Measurements from ENCODE around the gene ARHGAP42.

DNA sequence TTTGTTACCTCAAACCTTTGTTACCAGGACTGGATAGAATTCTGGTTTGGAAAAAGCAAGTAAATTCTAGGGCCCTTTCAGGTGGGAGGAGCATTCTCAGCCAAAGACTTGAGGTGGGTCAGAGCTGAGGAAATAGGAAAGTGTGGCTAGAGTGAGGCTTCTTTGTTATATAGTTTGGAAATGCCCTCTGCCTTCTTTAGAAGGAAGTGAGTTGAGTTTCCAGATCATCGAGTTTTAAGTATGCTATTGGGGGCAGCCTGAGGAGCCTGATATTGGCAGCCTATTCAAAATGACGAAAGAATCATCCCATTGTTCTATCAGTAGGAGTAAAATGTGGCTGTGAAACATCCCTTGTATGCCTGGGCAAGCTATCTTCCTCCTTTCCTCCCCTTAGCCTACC is 134.1 kb downstream of the ARHGAP42 start:
- TF ChIP-seq POLR2A (IDR thresholded peaks at IDR 0.05; ENCODE audit: low read depth, low read length): no peak
- no peak for TF ChIP-seq PAX5 (IDR thresholded peaks at IDR 0.05; ENCODE audit: insufficient read depth, low read length, severe bottlenecking)
- TF ChIP-seq TAF1 (IDR thresholded peaks at IDR 0.05; ENCODE audit: low read depth, low read length): no peak
- TF ChIP-seq POLR2AphosphoS5 (IDR thresholded peaks at IDR 0.05; ENCODE audit: low read depth, low read length): no peak
